Activated CD4-positive, CD25-positive, alpha-beta regulatory T cell treated with anti-CD3 and anti-CD28 coated beads, Interleukin-2, amount 50 U/mL, for 72 hours (primary cell): ENCODE data around the gene UBE2I.
"Not testable (repeated sequence)": the region's sequence is repeated elsewhere in the genome, so short reads cannot be mapped to it uniquely, and the experiment has no call there.

Experiments
- DNase-seq: peaks from one replicate; pipeline ENCODE4 v3.0.0; 2021

UBE2I gene

GRCh38 chr16:1308977-1309885 lies at the start of gene UBE2I:
TSS of gene UBE2I (plus strand) at chr16:1309636. CDS start at chr16:1314031, 4,395 bp downstream.
- DNase-seq: peak; percentile 97

GRCh38 chr16:1259760-1260068 lies 49.7 kb upstream of the UBE2I start:
- no peak for DNase-seq

DNA sequence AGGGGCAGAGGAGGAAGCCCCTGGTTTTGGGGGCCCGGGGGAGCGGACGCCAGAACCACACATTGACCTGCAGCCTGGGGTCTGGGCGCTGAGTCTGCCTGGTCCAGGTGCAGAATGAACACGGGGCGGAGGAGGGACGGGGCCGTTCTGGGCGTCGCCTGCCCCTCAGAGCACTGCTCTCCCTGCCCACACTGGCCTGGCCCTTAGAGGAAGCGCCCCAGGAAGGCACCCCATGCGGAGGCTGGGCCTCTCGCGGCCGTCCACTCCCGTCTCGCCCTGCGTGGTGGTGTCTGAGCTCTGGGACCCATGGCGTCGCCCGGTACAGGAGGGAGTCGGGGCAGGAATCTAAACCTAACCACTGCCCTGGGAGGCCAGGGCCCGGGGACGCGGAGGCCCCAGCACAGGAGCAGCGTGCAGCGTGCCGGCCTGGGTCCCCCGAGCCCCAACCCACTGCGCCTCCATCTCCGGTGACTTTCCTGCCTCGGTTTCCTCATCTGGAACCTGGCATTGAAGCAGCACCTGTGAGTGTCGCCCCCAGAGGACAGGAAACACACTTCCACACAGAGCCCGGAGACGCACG lies 49.2 kb upstream of the UBE2I start:
- no peak for DNase-seq

- no peak for DNase-seq
Observed at GRCh38 chr16:1261131-1261892, 48.1 kb upstream of the UBE2I start.

DNA sequence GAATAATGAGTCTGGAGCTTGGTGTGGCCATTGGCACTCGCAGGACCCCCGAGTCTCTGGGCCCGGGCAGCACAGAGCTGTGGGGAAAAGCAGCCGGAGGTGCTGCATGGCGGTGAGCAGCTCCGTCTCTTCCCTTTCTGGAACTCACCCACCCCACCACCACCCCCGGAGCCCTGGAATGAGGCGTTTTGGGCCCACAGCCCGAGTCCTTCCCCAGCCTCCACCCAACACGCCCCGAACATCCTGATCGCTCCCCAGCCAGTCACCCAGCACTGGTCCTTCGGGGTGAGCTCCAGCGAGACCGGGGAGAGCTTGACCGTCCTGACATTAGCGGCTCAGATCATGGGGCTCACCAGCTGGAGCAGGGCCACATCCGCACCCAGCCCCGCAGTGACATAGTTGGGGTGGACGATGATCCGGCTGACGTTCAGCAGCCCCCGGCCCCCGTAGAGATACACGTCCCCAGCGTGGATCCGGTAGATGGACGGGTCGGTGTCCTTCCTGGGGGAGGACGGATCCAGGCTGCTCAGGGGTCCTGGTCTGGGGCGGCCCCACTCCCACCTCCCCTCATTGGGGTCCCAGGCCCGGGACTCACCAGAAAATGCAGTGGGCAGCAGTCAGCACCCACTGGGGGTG lies 47.1 kb upstream of the UBE2I start:
- no peak for DNase-seq

DNA sequence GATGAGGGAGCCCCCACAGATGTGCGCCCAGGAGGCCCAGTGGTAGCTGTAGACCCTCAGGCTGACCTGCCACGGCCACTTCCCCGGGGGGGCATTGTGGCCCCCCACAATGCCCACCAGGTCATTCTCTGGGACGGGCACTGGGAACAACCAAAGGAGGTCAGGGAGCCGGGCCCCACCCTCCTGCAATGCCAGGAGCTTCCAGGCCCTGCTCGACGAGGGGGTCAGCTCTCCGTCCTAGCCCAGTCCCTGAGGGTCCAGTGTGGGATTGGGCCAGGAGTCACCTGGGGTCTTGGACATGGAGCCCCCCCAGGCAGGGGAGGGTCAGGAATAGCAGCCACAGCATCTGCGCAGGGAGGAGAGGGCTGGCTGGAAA lies 46.6 kb upstream of the UBE2I start:
- no peak for DNase-seq

GRCh38 chr16:1263591-1264344 lies 45.7 kb upstream of the UBE2I start:
- no peak for DNase-seq

DNA sequence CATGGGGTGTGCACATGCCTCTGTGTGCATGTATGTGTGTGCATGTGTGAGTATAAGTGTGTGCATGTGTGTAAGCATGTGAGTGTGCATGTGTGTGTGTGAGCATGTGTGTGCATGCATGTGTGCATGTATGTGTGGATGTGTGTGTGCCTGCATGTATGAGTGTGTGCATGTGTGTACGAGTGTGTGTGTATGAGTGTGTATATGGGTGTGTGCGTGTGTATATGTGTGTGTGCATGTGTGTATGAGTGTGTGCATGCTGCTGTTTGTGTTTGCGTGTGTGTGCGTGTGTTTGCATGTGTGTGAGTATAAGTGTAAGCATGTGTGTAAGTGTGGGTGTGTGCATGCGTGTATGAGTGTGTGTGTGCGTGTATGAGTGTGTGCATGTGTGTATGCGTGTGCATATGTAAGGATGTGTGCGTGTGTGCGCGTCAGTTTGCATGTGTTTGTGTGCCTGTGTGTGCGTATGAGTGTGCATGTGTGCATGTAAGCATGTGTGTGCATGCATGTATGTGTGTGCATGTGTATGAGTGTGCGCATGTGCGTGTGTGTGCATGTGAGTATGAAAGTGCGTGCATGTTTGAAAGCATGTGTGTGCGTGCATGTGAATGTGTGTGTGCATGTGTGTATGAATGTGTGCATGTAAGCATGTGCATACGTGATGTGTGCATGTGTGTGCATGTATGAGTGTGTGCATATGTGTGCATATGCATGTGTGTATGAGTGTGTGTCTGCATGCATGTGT lies 44.9 kb upstream of the UBE2I start:
- DNase-seq: no peak

DNA sequence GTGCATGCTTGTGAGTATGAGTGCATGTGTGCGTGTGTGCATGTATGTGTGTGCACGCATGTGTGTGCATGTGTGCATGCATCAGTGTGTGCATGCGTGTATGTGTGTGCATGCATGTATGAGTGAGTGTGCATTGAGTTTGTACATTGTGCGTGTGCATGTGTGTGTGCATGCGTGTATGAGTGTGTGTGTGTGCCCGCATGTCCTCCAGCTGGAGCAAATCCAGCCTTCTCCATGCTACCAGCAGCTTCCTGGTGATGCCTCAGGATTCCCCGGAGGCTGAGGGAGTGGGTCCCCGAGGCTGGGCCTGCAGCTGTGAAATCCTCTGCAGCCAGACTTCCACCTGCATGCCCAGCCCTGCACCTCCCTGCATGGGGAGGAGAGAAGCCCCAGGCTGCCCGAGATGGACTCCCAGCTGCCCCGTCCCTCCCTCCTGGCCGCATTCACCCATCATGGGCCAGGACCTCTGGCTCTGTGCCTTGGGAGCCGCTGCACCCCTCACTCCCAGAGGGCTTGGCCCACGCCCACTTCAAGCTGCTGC lies 44.3 kb upstream of the UBE2I start:
- DNase-seq: no peak

- no peak for DNase-seq
Observed at GRCh38 chr16:1265826-1266225, 43.6 kb upstream of the UBE2I start.

GRCh38 chr16:1269418-1269817 lies 40.0 kb upstream of the UBE2I start:
- not testable (repeated sequence) for DNase-seq

- DNase-seq: no peak
Observed at GRCh38 chr16:1271380-1271723, 38.1 kb upstream of the UBE2I start.

- not testable (repeated sequence) for DNase-seq
Observed at GRCh38 chr16:1271724-1272413, 37.6 kb upstream of the UBE2I start.

DNA sequence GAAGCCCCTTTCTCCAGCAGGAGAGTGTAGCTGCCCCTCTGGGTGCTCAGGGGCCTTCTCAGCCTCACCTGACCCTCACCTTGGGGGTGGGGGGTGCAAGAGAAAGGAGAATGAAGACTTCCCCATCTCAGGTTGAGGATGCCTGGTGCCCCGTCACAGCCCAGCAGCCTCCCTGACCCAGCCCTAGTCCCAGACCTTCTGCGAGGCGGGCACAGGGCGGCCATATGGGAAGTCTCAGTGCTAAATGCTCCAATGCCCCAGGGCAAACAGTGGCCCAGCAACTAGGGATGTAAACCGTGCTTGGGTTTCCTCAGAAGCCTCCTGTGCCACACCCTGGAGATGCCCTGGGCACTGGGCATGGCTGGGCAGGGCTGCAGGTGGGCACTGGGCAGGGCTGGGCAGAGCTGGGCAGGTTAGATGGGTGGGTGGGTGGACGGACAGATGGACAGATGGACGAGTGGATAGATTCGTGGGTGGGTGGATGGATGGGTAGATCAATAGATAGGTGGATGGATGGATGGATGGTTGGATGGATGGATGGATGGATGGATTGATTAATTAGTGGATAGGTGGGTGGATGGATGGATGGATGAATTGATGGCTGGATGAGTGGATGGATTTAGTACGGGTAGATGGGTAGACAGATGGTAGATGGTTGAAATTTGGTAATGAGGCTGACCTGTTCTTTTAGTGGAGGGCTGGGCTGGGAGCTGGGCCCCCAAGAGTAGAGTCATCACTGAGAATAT lies 36.8 kb upstream of the UBE2I start:
- no peak for DNase-seq

DNA sequence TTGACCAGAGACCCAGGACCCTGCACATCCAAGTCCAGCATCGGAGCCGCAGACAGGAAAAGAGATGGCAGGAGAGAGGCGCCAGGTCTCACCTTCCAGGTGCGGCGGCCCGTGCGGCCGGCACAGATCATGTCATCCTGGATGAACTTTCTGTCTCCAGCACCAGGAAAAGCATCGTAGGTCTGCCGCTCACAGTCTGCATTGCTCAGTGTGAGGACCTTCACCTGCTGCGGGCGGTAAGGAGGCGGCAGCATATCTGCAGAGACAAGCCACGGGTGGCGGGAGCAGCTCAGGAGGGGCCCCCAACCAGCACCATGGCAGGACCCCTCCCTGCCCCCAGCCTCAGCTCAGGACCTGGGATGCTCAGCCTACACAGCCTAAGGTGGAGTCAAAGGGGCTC lies 35.6 kb upstream of the UBE2I start:
- no peak for DNase-seq

- DNase-seq: no peak
Observed at GRCh38 chr16:1274767-1275166, 34.7 kb upstream of the UBE2I start.

DNA sequence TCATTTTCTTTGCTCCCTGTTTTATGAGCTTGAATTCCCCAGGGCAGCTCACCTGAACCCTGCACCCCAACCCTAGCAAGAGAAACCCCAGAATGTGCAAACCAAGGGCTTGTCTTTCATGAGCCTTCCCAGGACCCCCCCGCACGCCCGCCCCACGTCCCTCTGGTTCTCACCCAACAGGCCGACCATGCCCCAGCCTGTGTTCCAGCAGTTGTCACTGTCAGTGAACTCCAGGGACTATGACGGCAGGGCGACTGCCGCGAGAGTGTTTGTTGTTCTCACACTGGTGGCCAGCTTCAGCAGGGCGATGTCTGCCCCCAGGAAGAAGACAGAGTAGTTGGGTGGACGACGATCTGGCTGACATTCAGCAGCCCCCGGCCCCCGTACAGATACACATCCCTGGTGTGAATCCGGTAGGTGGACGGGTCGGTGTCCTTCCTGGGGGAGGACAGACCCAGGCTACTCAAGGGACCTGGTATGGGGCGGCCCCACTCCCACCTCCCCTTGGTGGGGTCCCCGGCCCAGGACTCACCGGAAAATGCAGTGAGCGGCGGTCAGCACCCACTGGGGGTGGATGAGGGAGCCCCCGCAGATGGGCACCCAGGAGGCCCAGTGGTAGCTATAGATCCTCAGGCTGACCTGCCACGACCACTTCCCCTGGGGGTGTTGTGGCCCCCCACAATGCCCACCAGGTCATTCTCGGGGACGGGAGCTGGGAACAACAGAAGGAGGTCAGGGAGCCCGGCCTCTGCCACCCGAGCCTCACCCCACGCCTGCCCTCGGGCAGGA lies 33.5 kb upstream of the UBE2I start:
- no peak for DNase-seq

DNA sequence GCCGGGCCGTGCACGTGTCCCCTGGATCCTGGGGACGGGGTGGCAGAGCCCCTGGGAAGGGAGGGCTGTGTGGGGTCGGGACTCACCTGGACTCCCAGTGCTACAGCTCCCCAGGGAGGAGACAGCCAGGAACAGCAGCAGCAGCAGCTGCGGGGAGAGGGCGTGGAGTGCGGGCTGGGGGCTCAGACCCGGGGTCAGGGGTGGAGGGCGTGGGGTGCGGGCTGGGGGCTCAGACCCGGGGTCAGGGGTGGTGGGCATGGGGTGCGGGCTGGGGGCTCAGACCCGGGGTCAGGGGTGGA lies 32.9 kb upstream of the UBE2I start:
- no peak for DNase-seq

DNA sequence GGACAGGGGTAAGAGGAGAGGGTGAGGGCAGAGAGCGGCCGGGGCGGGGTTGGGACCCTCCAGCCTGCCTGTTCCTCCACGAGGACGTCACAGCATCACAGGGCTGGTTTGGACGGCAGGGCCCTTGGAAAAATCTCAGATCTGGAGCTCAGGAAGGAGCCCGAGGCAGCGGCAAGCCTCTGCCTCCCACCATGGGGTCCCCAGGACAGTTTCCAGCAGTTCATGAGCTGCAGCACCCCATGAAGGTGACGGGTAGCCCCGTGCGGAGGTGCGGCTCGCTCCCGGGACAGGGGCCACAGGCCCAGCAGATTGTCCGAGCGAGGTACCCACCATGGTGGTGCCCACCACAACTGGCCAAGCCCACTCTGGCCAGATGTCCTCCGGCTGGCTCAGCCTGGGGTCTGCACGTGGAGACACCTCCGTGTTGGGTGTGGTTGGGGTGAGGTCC lies 32.3 kb upstream of the UBE2I start:
- DNase-seq: no peak
